Mucosa of rectum (tissue), 2 donors: Measurements from ENCODE around the gene CARD8.

Source experiments
- H3K27ac ChIP-seq, 2 donors: one replicate each; pipeline ENCODE4 v1.7.0; 2013; ENCODE audit warnings: inconsistent platforms in 2 of 2, low read depth in 2 of 2, low read length in 2 of 2
- H3K27me3 ChIP-seq, 2 donors: one replicate each; pipeline ENCODE4 v1.7.0; 2013; ENCODE audit warnings: low read length in 2 of 2; ENCODE audit not compliant: control insufficient read depth in 2 of 2, insufficient read depth in 2 of 2
- H3K36me3 ChIP-seq, 2 donors: one replicate each; pipeline ENCODE4 v1.7.0; 2013; ENCODE audit warnings: low read length in 2 of 2; ENCODE audit not compliant: control insufficient read depth in 2 of 2, insufficient read depth in 2 of 2
- H3K4me1 ChIP-seq, 2 donors: one replicate each; pipeline ENCODE4 v1.7.0; 2013; ENCODE audit warnings: low read length in 2 of 2, mild to moderate bottlenecking in 1 of 2; ENCODE audit not compliant: control insufficient read depth in 2 of 2, insufficient read depth in 2 of 2
- H3K4me3 ChIP-seq, 2 donors: one replicate each; pipeline ENCODE4 v1.7.0; 2013; ENCODE audit warnings: low read length in 2 of 2
- H3K9ac ChIP-seq, 2 donors: one replicate each; pipeline ENCODE4 v1.7.0; 2013; ENCODE audit warnings: low read length in 2 of 2, low read depth in 1 of 2, mild to moderate bottlenecking in 1 of 2
- H3K9me3 ChIP-seq, 2 donors: one replicate each; pipeline ENCODE4 v1.7.0; 2013; ENCODE audit warnings: low read length in 2 of 2; ENCODE audit not compliant: control insufficient read depth in 2 of 2
- donor health status: healthy.
- donor health status: Normal muscosa, but diverticular disease.

Gene CARD8

GRCh38 chr19:48194844-48195830 is 60.6 kb downstream of the CARD8 start:
- H3K36me3 ChIP-seq = peaks cover 0 to 5% of the 10 kb centered on the region in 2 donors
- no peaks in the 10 kb centered on the region for H3K9me3 ChIP-seq
- H3K4me3 ChIP-seq = no peak overlapping the region
- no peaks in the 10 kb centered on the region for H3K4me1 ChIP-seq
- H3K9ac ChIP-seq = no peak overlapping the region
- no peak overlapping the region for H3K27ac ChIP-seq
- H3K27me3 ChIP-seq = no peaks in the 10 kb centered on the region

GRCh38 chr19:48194041-48194843 is 61.5 kb downstream of the CARD8 start:
- peaks cover 0 to 5% of the 10 kb centered on the region in 2 donors for H3K36me3 ChIP-seq
- H3K27me3 ChIP-seq = no peaks in the 10 kb centered on the region
- no peak overlapping the region for H3K27ac ChIP-seq
- H3K9me3 ChIP-seq = no peaks in the 10 kb centered on the region
- H3K4me1 ChIP-seq = no peaks in the 10 kb centered on the region
- H3K9ac ChIP-seq = no peak overlapping the region
- H3K4me3 ChIP-seq = no peak overlapping the region

DNA sequence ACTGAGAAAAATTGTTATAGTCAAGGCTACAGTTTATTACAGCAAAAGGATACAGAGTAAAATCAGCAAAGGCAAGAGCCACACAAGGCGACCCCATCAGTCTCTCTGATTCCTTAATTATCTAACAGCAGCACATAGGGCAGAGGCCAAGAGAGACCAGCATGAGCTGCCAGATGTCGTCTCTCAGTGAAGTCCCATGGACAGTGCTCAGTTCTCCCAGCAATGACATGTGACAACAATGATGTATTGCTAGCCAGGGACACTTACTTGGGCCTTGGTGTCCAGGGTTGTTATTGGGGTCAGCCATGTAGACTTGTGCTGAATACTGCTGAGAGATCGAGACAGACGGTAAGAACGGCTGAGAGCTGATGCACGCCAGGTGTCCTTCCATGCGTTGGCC is 63.0 kb downstream of the CARD8 start:
- Histone ChIP-seq H3K4me1 (no peaks in the 10 kb centered on the region), H3K4me3 (no peak overlapping the region), H3K9ac (no peak overlapping the region), H3K27ac (no peak overlapping the region), H3K9me3 (no peaks in the 10 kb centered on the region), H3K27me3 (no peaks in the 10 kb centered on the region), H3K36me3 (peaks cover 0 to 5% of the 10 kb centered on the region in 2 donors)

DNA sequence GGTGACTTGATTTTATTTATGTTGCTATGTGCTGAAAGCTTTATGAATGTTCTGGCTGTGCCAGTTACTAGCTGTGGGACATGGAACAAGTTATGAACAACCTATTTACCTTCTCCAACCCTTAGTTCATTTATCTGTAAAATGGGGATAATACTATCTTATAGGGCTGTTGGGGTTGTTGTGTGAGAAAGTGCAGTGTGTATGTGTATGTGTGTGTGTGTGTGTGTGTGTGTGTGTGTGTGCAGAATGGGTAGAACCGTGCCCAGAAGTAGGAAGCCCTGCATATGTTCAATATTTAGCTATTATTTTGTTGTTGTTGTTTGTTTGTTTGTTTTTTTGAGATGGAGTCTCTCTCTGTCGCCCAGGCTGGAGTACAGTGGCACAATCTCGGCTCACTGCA is 64.8 kb downstream of the CARD8 start:
- Histone ChIP-seq H3K36me3 (peaks cover 0 to 5% of the 10 kb centered on the region in 2 donors), H3K4me1 (no peaks in the 10 kb centered on the region), H3K27ac (no peak overlapping the region), H3K27me3 (no peaks in the 10 kb centered on the region), H3K9ac (no peak overlapping the region), H3K4me3 (no peak overlapping the region), H3K9me3 (no peaks in the 10 kb centered on the region)

GRCh38 chr19:48190288-48190884 is 65.3 kb downstream of the CARD8 start:
- peaks cover 0 to 5% of the 10 kb centered on the region in 2 donors for H3K36me3 ChIP-seq
- no peak overlapping the region for H3K4me3 ChIP-seq
- no peak overlapping the region for H3K9ac ChIP-seq
- no peak overlapping the region for H3K27ac ChIP-seq
- H3K9me3 ChIP-seq = no peaks in the 10 kb centered on the region
- no peaks in the 10 kb centered on the region for H3K27me3 ChIP-seq
- H3K4me1 ChIP-seq = no peaks in the 10 kb centered on the region

- Histone ChIP-seq H3K4me3 (no peak overlapping the region), H3K4me1 (no peaks in the 10 kb centered on the region), H3K9me3 (peaks cover 2 to 3% of the 10 kb centered on the region in 2 donors), H3K27me3 (no peaks in the 10 kb centered on the region), H3K36me3 (peaks cover 0 to 2% of the 10 kb centered on the region in 2 donors), H3K9ac (no peak overlapping the region), H3K27ac (no peak overlapping the region)
Observed at GRCh38 chr19:48186541-48186991, 69.1 kb downstream of the CARD8 start.

DNA sequence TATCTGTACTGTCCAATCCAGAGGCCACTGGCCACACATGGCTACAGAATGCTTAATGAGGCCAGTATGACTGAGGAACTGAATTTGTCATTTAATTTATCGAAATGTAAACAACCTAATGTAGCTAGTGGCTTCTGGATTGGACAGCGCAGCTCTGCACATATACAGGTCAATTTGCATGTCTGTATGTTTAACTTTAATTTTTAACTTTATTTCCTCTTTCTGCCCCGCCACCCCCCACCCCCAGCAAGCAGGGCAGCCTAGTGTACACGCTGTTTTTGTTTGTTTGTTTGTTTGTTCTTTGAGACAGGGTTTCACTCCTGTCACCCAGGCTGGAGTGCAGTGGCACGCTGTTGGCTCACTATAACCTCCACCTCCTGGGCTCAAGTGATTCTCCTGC is 69.7 kb downstream of the CARD8 start:
- Histone ChIP-seq H3K4me1 (no peaks in the 10 kb centered on the region), H3K9me3 (peaks cover 8% of the 10 kb centered on the region in 2 donors), H3K9ac (no peak overlapping the region), H3K36me3 (peaks cover 0 to 2% of the 10 kb centered on the region in 2 donors), H3K4me3 (no peak overlapping the region), H3K27ac (no peak overlapping the region), H3K27me3 (no peaks in the 10 kb centered on the region)

- Histone ChIP-seq H3K27ac (no peak overlapping the region), H3K9ac (no peak overlapping the region), H3K4me1 (no peaks in the 10 kb centered on the region), H3K4me3 (no peak overlapping the region), H3K27me3 (no peaks in the 10 kb centered on the region), H3K9me3 (peaks cover 8% of the 10 kb centered on the region in 2 donors), H3K36me3 (peaks cover 0 to 5% of the 10 kb centered on the region in 2 donors)
Observed at GRCh38 chr19:48183356-48183755, 72.4 kb downstream of the CARD8 start.

DNA sequence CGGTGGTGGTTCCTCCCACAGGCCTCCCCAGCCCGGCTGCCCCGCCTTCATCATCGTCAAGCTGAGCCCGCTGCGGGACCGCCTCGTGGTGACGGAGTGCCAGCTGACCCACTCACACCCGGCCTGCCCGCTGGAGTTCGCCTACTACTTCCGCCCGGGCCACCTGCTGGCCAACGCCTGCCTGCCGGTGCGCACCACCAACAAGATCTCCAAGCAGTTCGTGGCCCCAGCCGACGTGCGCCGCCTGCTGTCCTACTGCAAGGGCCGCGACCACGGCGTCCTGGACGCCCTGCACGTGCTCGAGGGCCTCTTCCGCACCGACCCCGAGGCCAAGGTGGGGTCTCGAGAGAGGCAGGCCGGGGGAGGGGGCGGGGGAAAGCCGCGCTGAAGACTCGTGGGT is 73.3 kb downstream of the CARD8 start:
- Histone ChIP-seq H3K36me3 (peaks cover 0 to 5% of the 10 kb centered on the region in 2 donors), H3K4me3 (no peak overlapping the region), H3K27me3 (no peaks in the 10 kb centered on the region), H3K9me3 (peaks cover 8% of the 10 kb centered on the region in 2 donors), H3K4me1 (no peaks in the 10 kb centered on the region), H3K27ac (no peak overlapping the region), H3K9ac (no peak overlapping the region)
